HUDEP-2 (cell line): Measurements from ENCODE around the gene FOXE3.
"Not testable (repeated sequence)": the region's sequence is repeated elsewhere in the genome, so short reads cannot be mapped to it uniquely, and the experiment has no call there.

ENCODE experiments used
- DNase-seq, 76 experiments: peaks; one replicate each; lab custom pipeline; 2025; ENCODE audit not compliant: unreplicated experiment in 76 of 76; lab: John Stamatoyannopoulos, UW

Gene FOXE3

DNA sequence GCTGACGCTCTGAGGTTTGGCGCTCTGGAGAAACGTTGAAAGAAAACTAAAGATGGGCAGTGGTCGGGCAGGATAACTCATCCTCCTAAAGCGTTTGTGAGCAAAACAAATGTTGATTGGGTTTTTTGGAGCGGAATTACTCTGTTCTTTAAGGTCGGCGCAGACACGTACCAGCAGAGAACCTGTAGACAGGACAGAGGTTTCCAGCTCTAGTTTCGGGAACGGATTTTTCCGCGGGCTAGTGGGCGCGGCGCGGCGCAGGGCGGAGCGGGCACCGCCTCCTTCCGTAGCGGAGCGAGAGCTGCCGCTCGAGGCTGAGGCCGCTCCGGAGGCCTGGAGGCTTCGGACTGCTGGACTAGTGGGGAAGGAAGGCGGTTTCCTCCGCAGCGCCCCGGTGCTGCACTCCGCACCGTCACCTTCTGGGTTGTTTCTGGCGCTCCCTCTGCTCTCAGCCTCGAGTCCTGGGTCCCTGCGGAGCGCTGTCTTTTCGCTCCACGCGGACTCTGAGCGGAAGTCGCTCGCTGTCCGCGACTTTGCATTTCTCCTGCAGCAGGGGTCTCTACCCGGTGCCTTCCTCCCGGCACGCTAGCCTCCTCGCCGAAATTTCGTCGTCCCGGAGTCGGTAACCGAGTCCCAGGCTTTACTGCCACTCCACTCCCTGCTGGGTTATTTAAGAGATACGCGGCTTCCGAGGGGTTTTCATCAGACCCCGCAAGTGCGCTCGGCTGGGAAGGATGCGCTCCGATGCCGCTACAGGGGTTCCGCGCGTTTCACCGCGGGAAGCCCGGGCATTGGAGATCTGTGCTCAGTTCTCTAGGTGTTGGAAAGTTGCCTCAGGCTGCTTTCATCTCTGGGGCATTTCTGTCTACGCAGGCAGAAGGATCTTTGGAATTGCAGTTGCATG lies 28.7 kb downstream of the FOXE3 start:
- peak in 1 of 76 experiments; percentile 3 for DNase-seq

DNA sequence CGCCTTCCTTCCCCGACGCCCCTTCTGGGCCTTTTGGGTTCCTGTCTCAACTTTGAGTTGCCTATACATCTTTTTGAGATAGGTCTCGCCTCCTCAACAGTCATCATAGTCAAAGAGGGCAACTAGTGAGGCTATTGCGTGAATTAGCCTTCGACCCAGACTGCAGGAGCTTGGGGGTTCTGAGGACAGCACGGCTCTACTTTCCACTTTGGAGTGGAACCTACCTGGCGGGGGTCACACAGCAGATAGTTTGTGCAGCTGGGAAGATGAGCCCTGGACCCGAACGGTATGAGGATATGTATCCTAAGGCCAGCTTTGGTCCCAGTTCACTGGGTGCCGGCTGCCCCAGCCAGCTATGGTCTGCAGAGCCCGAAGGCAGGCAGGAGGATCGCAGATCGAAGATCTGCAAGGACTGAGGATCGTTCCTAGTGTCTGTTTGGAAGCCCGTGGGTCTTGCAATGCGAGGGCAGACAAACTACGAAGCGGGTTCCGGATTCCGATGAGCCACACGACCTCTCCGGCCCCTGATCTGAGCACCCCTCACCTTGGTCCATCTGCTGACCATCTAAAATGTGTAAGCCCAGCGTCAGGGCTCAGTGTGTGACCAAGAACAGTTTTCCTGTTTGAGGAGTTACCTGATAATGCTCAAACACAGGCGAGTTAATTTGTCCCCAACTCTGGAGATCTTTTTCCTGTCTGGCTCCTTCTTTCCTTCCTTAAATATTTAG lies 29.9 kb downstream of the FOXE3 start:
- DNase-seq: no peak

DNA sequence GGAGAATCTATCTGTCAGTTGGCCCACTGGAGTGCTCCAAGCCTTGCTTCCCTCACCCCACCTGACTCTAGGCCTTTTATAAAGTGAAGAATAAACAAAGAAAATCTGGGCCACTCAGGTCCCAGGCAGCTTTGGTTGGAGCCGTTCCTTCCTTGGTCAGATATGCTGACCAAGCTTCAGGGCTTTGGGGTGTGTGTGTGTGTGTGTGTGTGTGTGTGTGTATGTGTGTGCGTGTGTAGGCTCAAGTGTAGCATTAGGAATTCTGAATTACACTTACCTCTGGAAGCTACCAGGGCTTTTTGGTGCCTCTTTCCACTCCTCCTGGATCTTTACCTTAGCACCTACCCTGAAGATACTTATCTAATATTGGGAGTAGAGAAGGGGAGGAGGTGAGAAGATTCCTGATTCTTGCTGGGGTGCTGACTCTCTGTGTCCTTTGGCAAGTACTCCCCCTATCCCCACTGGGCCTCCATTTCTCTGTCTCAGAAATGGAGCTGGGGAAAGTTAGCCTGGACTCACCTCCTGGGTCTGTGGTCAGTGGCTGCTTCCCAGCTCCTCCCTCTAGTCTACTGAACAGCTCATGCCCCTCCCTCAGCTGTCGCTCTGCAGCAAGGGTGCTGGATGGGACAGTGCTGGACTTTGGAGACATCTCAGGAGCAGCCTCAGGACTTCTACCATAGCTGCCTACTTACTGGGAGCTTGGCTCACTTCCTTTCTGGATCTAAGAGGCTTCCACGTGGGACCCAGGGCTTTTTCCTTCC lies 32.6 kb downstream of the FOXE3 start:
- DNase-seq: no peak

DNA sequence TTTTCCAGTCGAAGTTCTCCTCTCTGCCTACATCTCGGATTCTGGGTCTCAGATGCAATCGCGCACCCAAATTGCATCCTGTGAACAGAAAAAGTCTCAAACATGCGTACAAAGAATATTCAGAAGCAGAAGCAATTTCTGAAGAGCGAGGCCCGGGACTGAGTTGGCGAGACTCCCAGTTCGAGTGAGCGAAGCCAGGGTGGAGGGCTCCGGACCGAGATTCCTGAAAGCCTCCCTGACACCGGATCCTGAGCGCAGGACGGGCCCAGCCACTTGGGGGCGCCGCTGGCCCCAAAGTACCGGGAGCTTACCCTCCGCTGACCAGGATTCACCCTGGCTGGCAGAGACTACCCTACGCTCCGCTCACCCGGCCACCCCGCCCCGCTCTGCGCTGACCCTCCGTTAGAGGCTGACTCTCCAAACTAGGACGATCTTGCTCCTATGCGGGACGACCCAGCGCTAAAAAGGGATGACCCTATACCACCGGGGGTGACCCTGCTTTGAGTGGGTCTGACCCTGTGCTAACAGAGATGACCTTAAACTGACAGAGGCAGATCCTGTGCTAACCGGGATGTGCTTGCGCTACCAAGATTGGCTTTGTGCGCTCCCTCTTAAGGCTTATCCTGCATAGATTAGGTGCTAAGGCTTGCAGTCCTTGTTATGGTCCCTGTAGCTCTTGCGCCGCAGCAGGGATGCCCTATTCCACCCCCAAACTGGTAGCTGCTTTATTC lies 33.9 kb downstream of the FOXE3 start:
- peak in 7 of 76 experiments; percentile 4 to 14 (median 11) for DNase-seq

DNA sequence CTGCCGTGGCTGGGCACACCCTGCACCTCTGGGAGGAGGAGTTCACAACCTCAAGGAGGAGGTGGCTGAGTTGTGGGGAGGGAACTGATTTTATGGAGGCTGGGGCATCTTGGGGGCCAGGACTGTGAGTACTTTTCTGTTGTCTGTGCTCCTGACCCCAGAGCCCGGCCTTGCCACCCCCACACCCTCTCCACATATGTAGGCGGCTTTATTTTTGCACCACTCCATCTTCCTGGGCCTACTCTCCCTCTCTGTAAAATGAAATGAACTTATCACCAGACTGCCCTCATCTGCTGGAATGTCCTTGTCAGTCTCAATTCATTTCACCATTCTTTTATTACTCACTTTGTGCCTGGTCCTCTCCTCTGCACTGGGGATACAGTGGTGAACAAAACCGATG lies 34.5 kb downstream of the FOXE3 start:
- DNase-seq: no peak

DNA sequence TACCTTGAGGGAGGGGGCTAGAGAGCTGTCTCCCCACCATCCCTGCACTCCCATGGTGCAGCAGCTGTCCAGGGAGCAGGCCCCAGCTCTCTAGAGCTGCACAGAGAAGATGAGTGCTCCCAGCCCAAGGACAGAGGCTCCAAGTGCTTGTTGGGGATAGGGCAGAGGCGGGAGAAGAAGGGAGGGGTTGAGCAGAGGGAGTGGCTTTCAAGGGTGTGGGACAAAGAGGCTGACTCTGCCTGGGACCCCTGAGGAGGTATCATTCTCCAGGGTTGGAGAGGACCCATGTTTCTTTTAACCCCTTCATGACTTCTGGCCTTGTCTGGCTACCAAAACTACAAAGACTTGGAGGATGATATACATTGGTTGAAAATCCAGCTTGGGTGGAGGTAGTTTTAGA lies 36.3 kb downstream of the FOXE3 start:
- no peak for DNase-seq

DNA sequence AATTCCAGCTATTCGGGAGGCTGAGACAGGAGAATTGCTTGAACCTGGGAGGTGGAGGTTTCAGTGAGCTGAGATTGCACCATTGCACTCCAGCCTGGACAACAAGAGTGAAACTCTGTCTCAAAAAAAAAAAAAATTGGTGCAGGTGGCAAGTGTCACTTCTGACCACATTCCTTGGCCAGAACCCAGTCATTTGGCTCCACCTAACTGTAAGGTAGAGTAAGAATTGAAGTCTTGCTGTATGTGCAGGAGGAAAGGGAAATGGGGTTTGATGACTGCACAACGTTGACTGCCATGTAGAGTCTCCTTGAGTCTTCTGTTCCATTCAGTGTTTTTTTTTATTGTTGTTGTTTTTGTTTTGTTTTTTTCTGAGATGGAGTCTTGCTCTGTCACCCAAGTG lies 37.8 kb downstream of the FOXE3 start:
- DNase-seq: not testable (repeated sequence)

DNA sequence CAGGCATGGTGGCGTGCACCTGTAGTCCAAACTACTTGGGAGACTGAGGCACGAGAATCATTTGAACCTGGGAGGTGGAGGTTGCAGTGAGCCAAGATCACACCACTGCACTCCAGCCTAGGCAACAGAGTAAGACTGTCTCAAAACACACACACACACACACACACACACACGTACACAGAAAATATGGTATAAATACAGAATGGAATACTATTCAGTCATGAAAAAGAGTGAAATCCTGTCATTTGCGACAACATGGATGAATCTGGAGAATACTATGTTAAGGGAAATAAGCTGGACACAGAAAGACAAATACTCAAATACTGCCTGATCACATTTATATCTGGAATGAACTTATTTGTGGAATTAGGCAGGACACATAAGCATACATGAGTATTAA lies 40.2 kb downstream of the FOXE3 start:
- DNase-seq: no peak

DNA sequence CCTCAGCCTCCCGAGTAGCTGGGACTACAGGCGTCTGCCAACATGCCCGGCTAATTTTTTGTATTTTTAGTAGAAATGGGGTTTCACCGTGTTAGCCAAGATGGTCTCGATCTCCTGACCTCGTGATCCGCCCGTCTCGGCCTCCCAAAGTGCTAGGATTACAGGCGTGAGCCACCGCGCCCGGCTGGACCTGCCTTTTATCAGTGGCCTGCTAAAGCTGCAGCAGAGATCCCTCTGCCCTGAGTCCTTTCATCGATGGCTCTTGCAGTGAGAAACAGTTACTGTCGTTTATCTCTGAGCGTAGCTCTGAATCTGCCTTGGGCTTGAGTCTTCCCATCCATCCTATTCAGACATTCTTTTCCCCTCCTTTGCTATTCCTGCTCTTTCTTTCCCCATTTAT lies 41.5 kb downstream of the FOXE3 start:
- not testable (repeated sequence) for DNase-seq

DNA sequence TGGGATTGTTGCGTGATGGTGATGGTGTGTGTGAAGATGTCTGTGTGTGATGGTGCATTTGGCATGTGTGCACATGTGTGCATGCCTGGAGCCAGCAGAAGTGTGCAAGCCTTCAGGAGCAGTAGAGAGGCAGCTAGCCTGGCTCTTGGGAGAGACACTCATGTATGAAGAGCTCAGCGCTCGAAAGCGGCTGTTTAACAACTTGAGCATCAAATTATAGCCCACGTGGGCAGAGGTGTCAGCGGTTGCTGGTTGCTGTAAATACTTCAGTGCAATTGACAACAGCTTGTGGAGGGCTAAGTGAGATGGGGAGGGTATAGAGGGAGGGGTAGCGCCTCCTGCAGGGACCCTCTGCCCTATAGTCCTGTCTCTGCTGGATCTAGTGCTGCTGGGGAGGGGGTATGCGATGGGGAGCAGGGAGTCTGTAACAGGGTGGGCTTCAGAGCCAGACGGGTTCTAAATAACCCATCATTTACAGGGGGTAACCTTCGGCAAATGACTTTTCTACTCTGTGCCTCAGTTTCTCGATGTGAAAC lies 43.2 kb downstream of the FOXE3 start:
- DNase-seq: no peak

DNA sequence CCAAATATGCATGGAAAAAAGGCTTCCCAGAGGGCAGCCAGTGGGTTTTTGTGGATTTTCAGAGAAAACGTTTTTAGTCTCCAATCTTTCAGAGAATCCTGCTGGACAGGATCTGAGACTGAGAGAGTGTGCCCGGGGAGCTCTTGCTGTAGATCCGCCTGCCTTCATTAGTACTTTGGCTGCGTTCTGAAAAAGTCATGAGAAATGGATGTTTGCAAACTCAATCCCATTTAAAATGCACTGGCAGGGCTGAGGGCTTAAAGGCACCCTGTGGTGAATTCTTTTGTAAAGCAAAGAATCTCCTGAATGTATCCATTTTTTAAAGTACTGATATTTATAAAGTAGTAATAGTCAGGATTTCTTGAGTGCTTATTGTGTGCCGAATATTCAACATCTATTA lies 44.0 kb downstream of the FOXE3 start:
- no peak for DNase-seq

DNA sequence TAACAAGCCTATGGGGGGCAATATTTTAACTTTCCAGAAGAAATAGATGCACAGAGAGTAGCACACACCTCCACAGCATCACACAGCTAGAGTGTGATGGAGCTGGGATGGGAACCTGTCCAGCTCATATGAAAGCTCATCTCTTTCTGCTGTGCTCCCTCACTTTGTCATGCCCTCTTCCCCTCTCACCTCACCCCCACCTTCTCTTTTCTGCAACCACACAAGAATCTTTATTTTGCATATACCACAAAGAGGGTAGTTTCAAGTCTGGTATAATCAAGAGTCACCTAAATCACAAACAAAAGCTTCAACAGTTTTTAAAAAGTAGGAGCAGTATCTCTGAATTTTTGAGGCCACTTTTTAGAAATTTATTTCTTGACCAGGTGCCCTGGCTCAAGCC lies 44.4 kb downstream of the FOXE3 start:
- DNase-seq: no peak

DNA sequence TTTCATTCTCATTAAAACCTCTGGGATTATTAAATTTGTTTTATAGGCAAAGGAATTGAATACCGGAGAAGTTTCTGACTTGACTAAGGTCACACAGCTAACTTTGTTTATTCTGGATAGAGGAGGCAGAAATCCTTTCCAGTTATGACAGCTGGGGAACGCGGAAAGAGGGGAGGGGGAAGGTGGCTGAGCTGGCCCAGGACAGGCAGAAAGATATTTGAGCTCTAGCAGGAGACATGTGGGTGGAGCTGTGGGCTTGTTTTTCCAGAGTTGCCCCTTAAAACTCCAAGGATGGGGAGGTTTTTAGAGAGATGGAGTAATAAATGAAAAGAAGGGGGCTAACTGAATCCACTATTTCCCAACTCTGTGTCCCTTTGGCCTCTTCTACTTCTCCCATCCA lies 49.5 kb downstream of the FOXE3 start:
- no peak for DNase-seq
